HCT116 (cell line): Measurements from ENCODE around the gene EXOC4. TPM values are rescaled to one million over a fixed set of nuclear protein-coding genes. Genes with fewer than 3 reads are reported as not detected.

ENCODE experiments used
- ATAC-seq: fragments of 200-7000 bp; cut with Tn5 transposase; 2 replicates; pipeline ENCODE4 v1.9.1; 2020; ENCODE audit warnings: mild to moderate bottlenecking, moderate library complexity
- BruUV-seq: library from RNA; stranded (reverse); fragments of 400-500 nt; replicated peaks from 2 replicates; lab custom pipeline; 2021; lab: Mats Ljungman, UMichigan
- CTCF ChIA-PET: fragments of 300-600 bp; sonication (Branson Sonifier 250); formaldehyde crosslinking; loops from one replicate; lab custom pipeline; 2021; ENCODE audit warnings: antibody characterized with exemption; lab: Charles Lee
- POLR2A ChIA-PET: fragments of 300-600, 350-600 bp; sonication (Branson Sonifier 250); formaldehyde crosslinking; loops from one replicate; lab custom pipeline; 2021; ENCODE audit warnings: antibody characterized with exemption; lab: Charles Lee
- RAD21 ChIA-PET, 2 experiments: fragments of 300-600 bp; sonication (Branson Sonifier 250); formaldehyde crosslinking; loops; one replicate each; lab custom pipeline; 2023; ENCODE audit warnings: low total read pairs in 2 of 2; ENCODE audit not compliant: uncharacterized antibody in 2 of 2, unreplicated experiment in 2 of 2, low non-redundant PET in 1 of 2; lab: Charles Lee
- DNase-seq: peaks from one replicate; pipeline ENCODE4 v3.0.0-alpha.2; 2010; ENCODE audit warnings: low read depth, low spot score
- H2AFZ ChIP-seq: fragments of 200-600 bp; shearing (Covaris generic), sonication (generic); 2 replicates; pipeline ENCODE4 v1.6.1; 2017; ENCODE audit warnings: low read depth, mixed run types, mixed read lengths, antibody characterized with exemption, low read length; ENCODE audit not compliant: poor library complexity, severe bottlenecking
- H3K27ac ChIP-seq: 2 replicates; pipeline ENCODE4 v1.5.1; 2012; ENCODE audit warnings: low read depth, low read length
- H3K27me3 ChIP-seq: fragments of 200-600 bp; sonication (generic); 2 replicates; pipeline ENCODE4 v1.6.1; 2016; ENCODE audit warnings: mixed run types, low read length, mixed read lengths; ENCODE audit not compliant: insufficient read depth
- H3K36me3 ChIP-seq, 2 experiments: fragments of 200-500 bp in 1 of 2; fragments of 200-600 bp in 1 of 2; sonication (Bioruptor generic) in 1 of 2; sonication (generic) in 1 of 2; 2 replicates each; pipeline versions ENCODE4 v1.5.1 to v1.6.1; 2014 to 2016; ENCODE audit warnings: low read length in 2 of 2, inconsistent platforms in 1 of 2, mixed read lengths in 1 of 2, mixed run types in 1 of 2; ENCODE audit not compliant: insufficient read depth in 2 of 2, control insufficient read depth in 1 of 2
- H3K4me1 ChIP-seq, 2 experiments: fragments of 200-600 bp in 1 of 2; sonication (generic) in 1 of 2; 2 replicates each; pipeline versions ENCODE4 v1.5.1 to v1.6.1; 2012 to 2017; ENCODE audit warnings: low read length in 2 of 2, inconsistent platforms in 1 of 2, mild to moderate bottlenecking in 1 of 2, mixed read lengths in 1 of 2, mixed run types in 1 of 2, moderate library complexity in 1 of 2; ENCODE audit not compliant: insufficient read depth in 2 of 2, control insufficient read depth in 1 of 2
- H3K4me2 ChIP-seq: fragments of 200-600 bp; sonication (generic); 2 replicates; pipeline ENCODE4 v1.6.1; 2017; ENCODE audit warnings: mixed run types, low read length, mixed read lengths
- H3K4me3 ChIP-seq, 2 experiments: fragments of 200-600 bp in 1 of 2; sonication (generic) in 1 of 2; replicated peaks in 1 of 2; 2 replicates each; pipeline ENCODE4 v1.5.1; 2011 to 2016; ENCODE audit warnings: low read length in 2 of 2, control low read depth in 1 of 2, low read depth in 1 of 2, mild to moderate bottlenecking in 1 of 2, mixed read lengths in 1 of 2, mixed run types in 1 of 2
- H3K79me2 ChIP-seq: fragments of 200-600 bp; sonication (generic); 2 replicates; pipeline ENCODE4 v1.6.1; 2017; ENCODE audit warnings: mild to moderate bottlenecking, mixed run types, low read length, moderate library complexity, mixed read lengths; ENCODE audit not compliant: insufficient read depth
- H3K9ac ChIP-seq: fragments of 200-600 bp; sonication (generic); 2 replicates; pipeline ENCODE4 v1.6.1; 2016; ENCODE audit warnings: low read length, mixed read lengths
- H3K9me2 ChIP-seq: fragments of 200-600 bp; sonication (generic), shearing (Covaris generic); 2 replicates; pipeline ENCODE4 v1.6.1; 2017; ENCODE audit warnings: mixed run types, mild to moderate bottlenecking, moderate library complexity; ENCODE audit not compliant: insufficient read depth
- H3K9me3 ChIP-seq, 2 experiments: fragments of 200-500 bp in 1 of 2; fragments of 200-600 bp in 1 of 2; sonication (Bioruptor generic) in 1 of 2; sonication (generic) in 1 of 2; 2 replicates each; pipeline ENCODE4 v1.6.1; 2014 to 2017; ENCODE audit warnings: low read length in 2 of 2, mixed read lengths in 2 of 2, inconsistent platforms in 1 of 2, low read depth in 1 of 2, mild to moderate bottlenecking in 1 of 2, mixed run types in 1 of 2, moderate library complexity in 1 of 2; ENCODE audit not compliant: control insufficient read depth in 1 of 2, insufficient read depth in 1 of 2
- H4K20me1 ChIP-seq: fragments of 200-600 bp; sonication (generic), shearing (Covaris generic); 2 replicates; pipeline ENCODE4 v1.6.1; 2017; ENCODE audit warnings: mixed run types, mild to moderate bottlenecking, moderate library complexity; ENCODE audit not compliant: insufficient read depth
- CBX3 ChIP-seq: IDR thresholded peaks from 2 replicates; pipeline ENCODE4 v1.6.1; 2012; ENCODE audit warnings: low read depth
- EGR1 ChIP-seq: IDR thresholded peaks from 2 replicates; pipeline ENCODE4 v1.6.1; 2012; ENCODE audit warnings: low read depth
- ELF1 ChIP-seq: IDR thresholded peaks from 2 replicates; pipeline ENCODE4 v1.6.1; 2012; ENCODE audit warnings: low read depth, borderline replicate concordance
- EZH2 ChIP-seq: fragments of 200-600 bp; sonication (generic); IDR thresholded peaks from 2 replicates; pipeline ENCODE4 v1.6.1; 2017; ENCODE audit warnings: antibody characterized with exemption, mixed run types
- EZH2phosphoT487 ChIP-seq: fragments of 200-600 bp; IDR thresholded peaks from 2 replicates; pipeline ENCODE4 v1.6.1; 2018; ENCODE audit warnings: antibody characterized with exemption, borderline replicate concordance
- JUND ChIP-seq: IDR thresholded peaks from 2 replicates; pipeline ENCODE4 v1.6.1; 2012
- POLR2A ChIP-seq: IDR thresholded peaks from 2 replicates; pipeline ENCODE4 v1.7.0; 2011; ENCODE audit warnings: borderline replicate concordance; ENCODE audit not compliant: insufficient read depth, insufficient read length; ENCODE audit errors: extremely low read depth
- POLR2AphosphoS5 ChIP-seq: IDR thresholded peaks from 2 replicates; pipeline ENCODE4 v1.6.1; 2011; ENCODE audit warnings: mild to moderate bottlenecking, low read depth, low read length, moderate library complexity
- RAD21 ChIP-seq: IDR thresholded peaks from 2 replicates; pipeline ENCODE4 v1.6.1; 2012; ENCODE audit warnings: low read depth, mild to moderate bottlenecking
- SIN3A ChIP-seq: IDR thresholded peaks from 2 replicates; pipeline ENCODE4 v1.6.1; 2012; ENCODE audit warnings: low read depth
- SP1 ChIP-seq: IDR thresholded peaks from 2 replicates; pipeline ENCODE4 v1.6.1; 2012; ENCODE audit warnings: low read depth
- SRF ChIP-seq: IDR thresholded peaks from 2 replicates; pipeline ENCODE4 v1.6.1; 2012; ENCODE audit warnings: low read depth
- YY1 ChIP-seq: IDR thresholded peaks from 2 replicates; pipeline ENCODE4 v1.6.1; 2011; ENCODE audit warnings: low read length, low read depth, moderate library complexity, mild to moderate bottlenecking; ENCODE audit not compliant: insufficient replicate concordance; ENCODE audit errors: extremely low read depth
- ZNF274 ChIP-seq: fragments of 200-500 bp; sonication (Bioruptor generic); IDR thresholded peaks from 2 replicates; pipeline ENCODE4 v1.6.1; 2014; ENCODE audit warnings: mild to moderate bottlenecking, low read depth, low read length, inconsistent platforms
- intact Hi-C: fragments of 100-400 bp; cut with micrococcal nuclease; formaldehyde crosslinking; loops from 2 replicates; pipeline ENCODE4 v1.10.0; 2022
- total RNA-seq: library from RNA; stranded (reverse); gene quantifications from one replicate; pipeline ENCODE4 v1.2.1, GENCODE V29; 2021; ENCODE audit not compliant: unreplicated experiment
- TF ChIP-seq, protein P1 (sequence below): IDR thresholded peaks from 2 replicates; pipeline ENCODE4 v1.6.1; 2011; ENCODE audit warnings: mild to moderate bottlenecking, low read length, moderate library complexity; ENCODE audit not compliant: insufficient replicate concordance; ENCODE audit errors: extremely low read depth
- TF ChIP-seq, protein P2 (sequence below), 3 experiments: fragments of 200-600 bp in 1 of 3; sonication (generic) in 1 of 3; IDR thresholded peaks in 2 of 3; conservative IDR thresholded peaks in 1 of 3; 2 replicates each; pipeline ENCODE4 v1.5.1; 2012 to 2017; ENCODE audit warnings: low read depth in 2 of 3, low read length in 2 of 3, antibody characterized with exemption in 1 of 3, borderline replicate concordance in 1 of 3, control low read depth in 1 of 3, mild to moderate bottlenecking in 1 of 3, mixed read lengths in 1 of 3, mixed run types in 1 of 3, moderate library complexity in 1 of 3; ENCODE audit not compliant: insufficient read depth in 1 of 3
- TF ChIP-seq, protein P3 (sequence below): IDR thresholded peaks from 2 replicates; pipeline ENCODE4 v1.6.1; 2012
- TF ChIP-seq, protein P4 (sequence below): IDR thresholded peaks from 2 replicates; pipeline ENCODE4 v1.6.1; 2012; ENCODE audit warnings: low read depth

The EXOC4 gene
- total RNA-seq, 1 experiment from 2014 or later = 40.3 TPM

DNA sequence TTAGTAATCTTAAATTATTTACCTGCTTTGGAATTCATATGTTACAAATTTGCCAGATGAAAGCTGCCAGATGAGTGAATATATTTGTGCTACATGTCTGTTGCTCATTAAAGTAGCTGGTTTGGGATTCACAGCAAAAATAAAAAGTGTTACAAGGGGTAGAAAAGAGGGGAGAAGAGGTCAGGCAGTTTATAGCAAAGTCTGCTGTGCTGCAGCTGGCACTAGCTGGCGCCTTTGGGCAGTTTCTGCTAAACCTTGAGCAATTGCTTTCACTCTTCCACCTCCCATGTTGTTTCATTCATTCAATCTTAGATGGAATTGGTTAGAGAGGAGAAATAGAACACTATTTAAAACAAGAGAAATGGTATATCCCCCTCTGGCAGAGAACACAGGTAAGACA is 470.2 kb downstream of the EXOC4 start:
- Histone ChIP-seq H4K20me1 (no peaks in the 10 kb centered on the region), H3K36me3 (no peaks in the 10 kb centered on the region), H3K9ac (no peak overlapping the region), H3K9me2 (no peaks in the 10 kb centered on the region), H3K79me2 (no peaks in the 10 kb centered on the region), H3K27ac (no peak overlapping the region), H3K9me3 (no peaks in the 10 kb centered on the region), H3K4me1 (no peaks in the 10 kb centered on the region), H3K4me3 (no peak overlapping the region), H3K4me2 (no peak overlapping the region), H3K27me3 (no peaks in the 10 kb centered on the region), H2AFZ (no peak overlapping the region)
- intact Hi-C loops = no loop called here
- BruUV-seq = no TSS peak
- DNase-seq (no peak), ATAC-seq (no peak)
- no peak for TF ChIP-seq EZH2
- TF ChIP-seq EGR1 = no peak
- TF ChIP-seq POLR2AphosphoS5 = no peak
- TF ChIP-seq SP1 = no peak
- TF ChIP-seq EZH2phosphoT487 = no peak
- TF ChIP-seq ZNF274 = no peak
- TF ChIP-seq, protein P1, sequence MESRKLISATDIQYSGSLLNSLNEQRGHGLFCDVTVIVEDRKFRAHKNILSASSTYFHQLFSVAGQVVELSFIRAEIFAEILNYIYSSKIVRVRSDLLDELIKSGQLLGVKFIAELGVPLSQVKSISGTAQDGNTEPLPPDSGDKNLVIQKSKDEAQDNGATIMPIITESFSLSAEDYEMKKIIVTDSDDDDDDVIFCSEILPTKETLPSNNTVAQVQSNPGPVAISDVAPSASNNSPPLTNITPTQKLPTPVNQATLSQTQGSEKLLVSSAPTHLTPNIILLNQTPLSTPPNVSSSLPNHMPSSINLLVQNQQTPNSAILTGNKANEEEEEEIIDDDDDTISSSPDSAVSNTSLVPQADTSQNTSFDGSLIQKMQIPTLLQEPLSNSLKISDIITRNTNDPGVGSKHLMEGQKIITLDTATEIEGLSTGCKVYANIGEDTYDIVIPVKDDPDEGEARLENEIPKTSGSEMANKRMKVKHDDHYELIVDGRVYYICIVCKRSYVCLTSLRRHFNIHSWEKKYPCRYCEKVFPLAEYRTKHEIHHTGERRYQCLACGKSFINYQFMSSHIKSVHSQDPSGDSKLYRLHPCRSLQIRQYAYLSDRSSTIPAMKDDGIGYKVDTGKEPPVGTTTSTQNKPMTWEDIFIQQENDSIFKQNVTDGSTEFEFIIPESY = no peak
- TF ChIP-seq, protein P2, sequence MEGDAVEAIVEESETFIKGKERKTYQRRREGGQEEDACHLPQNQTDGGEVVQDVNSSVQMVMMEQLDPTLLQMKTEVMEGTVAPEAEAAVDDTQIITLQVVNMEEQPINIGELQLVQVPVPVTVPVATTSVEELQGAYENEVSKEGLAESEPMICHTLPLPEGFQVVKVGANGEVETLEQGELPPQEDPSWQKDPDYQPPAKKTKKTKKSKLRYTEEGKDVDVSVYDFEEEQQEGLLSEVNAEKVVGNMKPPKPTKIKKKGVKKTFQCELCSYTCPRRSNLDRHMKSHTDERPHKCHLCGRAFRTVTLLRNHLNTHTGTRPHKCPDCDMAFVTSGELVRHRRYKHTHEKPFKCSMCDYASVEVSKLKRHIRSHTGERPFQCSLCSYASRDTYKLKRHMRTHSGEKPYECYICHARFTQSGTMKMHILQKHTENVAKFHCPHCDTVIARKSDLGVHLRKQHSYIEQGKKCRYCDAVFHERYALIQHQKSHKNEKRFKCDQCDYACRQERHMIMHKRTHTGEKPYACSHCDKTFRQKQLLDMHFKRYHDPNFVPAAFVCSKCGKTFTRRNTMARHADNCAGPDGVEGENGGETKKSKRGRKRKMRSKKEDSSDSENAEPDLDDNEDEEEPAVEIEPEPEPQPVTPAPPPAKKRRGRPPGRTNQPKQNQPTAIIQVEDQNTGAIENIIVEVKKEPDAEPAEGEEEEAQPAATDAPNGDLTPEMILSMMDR (IDR thresholded peaks at IDR 0.05 in 2 of 3, conservative IDR thresholded peaks at IDR 0.05 in 1 of 3; ENCODE audit: borderline replicate concordance in 1 of 3, insufficient read depth in 1 of 3, low read depth in 2 of 3, low read length in 2 of 3) = no peak
- no peak for TF ChIP-seq SIN3A
- TF ChIP-seq ELF1 = no peak
- TF ChIP-seq, protein P3, sequence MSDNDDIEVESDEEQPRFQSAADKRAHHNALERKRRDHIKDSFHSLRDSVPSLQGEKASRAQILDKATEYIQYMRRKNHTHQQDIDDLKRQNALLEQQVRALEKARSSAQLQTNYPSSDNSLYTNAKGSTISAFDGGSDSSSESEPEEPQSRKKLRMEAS = no peak
- no peak for TF ChIP-seq SRF
- TF ChIP-seq JUND = no peak
- TF ChIP-seq POLR2A = no peak
- no peak for TF ChIP-seq CBX3
- TF ChIP-seq YY1 = no peak
- TF ChIP-seq RAD21 = no peak
- TF ChIP-seq, protein P4, sequence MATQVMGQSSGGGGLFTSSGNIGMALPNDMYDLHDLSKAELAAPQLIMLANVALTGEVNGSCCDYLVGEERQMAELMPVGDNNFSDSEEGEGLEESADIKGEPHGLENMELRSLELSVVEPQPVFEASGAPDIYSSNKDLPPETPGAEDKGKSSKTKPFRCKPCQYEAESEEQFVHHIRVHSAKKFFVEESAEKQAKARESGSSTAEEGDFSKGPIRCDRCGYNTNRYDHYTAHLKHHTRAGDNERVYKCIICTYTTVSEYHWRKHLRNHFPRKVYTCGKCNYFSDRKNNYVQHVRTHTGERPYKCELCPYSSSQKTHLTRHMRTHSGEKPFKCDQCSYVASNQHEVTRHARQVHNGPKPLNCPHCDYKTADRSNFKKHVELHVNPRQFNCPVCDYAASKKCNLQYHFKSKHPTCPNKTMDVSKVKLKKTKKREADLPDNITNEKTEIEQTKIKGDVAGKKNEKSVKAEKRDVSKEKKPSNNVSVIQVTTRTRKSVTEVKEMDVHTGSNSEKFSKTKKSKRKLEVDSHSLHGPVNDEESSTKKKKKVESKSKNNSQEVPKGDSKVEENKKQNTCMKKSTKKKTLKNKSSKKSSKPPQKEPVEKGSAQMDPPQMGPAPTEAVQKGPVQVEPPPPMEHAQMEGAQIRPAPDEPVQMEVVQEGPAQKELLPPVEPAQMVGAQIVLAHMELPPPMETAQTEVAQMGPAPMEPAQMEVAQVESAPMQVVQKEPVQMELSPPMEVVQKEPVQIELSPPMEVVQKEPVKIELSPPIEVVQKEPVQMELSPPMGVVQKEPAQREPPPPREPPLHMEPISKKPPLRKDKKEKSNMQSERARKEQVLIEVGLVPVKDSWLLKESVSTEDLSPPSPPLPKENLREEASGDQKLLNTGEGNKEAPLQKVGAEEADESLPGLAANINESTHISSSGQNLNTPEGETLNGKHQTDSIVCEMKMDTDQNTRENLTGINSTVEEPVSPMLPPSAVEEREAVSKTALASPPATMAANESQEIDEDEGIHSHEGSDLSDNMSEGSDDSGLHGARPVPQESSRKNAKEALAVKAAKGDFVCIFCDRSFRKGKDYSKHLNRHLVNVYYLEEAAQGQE = no peak
- ChIA-PET POLR2A (no interaction called here), CTCF (no interaction called here), RAD21 (no interaction called here)
